ENCODE results near the gene BLVRB. TPM values are rescaled to one million over a fixed set of nuclear protein-coding genes. Genes with fewer than 3 reads are reported as not detected.

BLVRB gene
- total RNA-seq, 2 experiments from 2014 or later, result 21.2 to 21.7 TPM

GRCh38 chr19:40512110-40512472 is 46.5 kb upstream of the BLVRB start:
- Mint-ChIP-seq H3K4me3 (no peak overlapping the region), H3K9me3 (no peaks in the 10 kb centered on the region), H3K27ac (no peak overlapping the region), H3K27me3 (peaks cover 44% of the 10 kb centered on the region), H3K36me3 (ENCODE audit: low read depth) (no peaks in the 10 kb centered on the region), H3K4me1 (ENCODE audit: low read depth) (peaks cover 8% of the 10 kb centered on the region)
- no peak for DNase-seq
- no peak for ATAC-seq
- CTCF ChIA-PET, result interaction anchor here (0.9 to 1.6 kb wide), 2 partner anchors 12 to 88 kb away, joined by 3 to 4 read pairs; no protein-coding TSS in a partner anchor
- intact Hi-C loops (cut with micrococcal nuclease), result no loop called here
- no peak for TF ChIP-seq CTCF (IDR thresholded peaks at IDR 0.05)
- POLR2A ChIA-PET, result no interaction called here

- ATAC-seq (no peak), DNase-seq (no peak)
- intact Hi-C loops (cut with micrococcal nuclease), result no loop called here
- Mint-ChIP-seq H3K27ac (no peak overlapping the region), H3K36me3 (ENCODE audit: low read depth) (no peaks in the 10 kb centered on the region), H3K4me1 (ENCODE audit: low read depth) (peaks cover 8% of the 10 kb centered on the region), H3K27me3 (peaks cover 44% of the 10 kb centered on the region), H3K4me3 (no peak overlapping the region), H3K9me3 (no peaks in the 10 kb centered on the region)
- no peak for TF ChIP-seq CTCF (IDR thresholded peaks at IDR 0.05)
- CTCF ChIA-PET, result no interaction called here
- POLR2A ChIA-PET, result no interaction called here
Measured at GRCh38 chr19:40511487-40511886, 45.9 kb upstream of the BLVRB start.

GRCh38 chr19:40510526-40511115 is 45.1 kb upstream of the BLVRB start:
- Mint-ChIP-seq H3K27me3 (peaks cover 44% of the 10 kb centered on the region), H3K9me3 (no peaks in the 10 kb centered on the region), H3K4me3 (no peak overlapping the region), H3K27ac (no peak overlapping the region), H3K4me1 (ENCODE audit: low read depth) (peaks cover 8% of the 10 kb centered on the region), H3K36me3 (ENCODE audit: low read depth) (no peaks in the 10 kb centered on the region)
- no peak for TF ChIP-seq CTCF (IDR thresholded peaks at IDR 0.05)
- ATAC-seq (no peak), DNase-seq (no peak)
- CTCF ChIA-PET, result interaction anchor here (2.0 kb wide), 1 partner anchor 46 kb away, joined by 8 read pairs; the partner anchor contains the start of gene BLVRB
- POLR2A ChIA-PET, result interaction anchor here (1.0 kb wide), 1 partner anchor 8 kb away, joined by 3 read pairs; no protein-coding TSS in a partner anchor
- intact Hi-C loops (cut with micrococcal nuclease), result no loop called here

GRCh38 chr19:40508739-40509260 is 43.3 kb upstream of the BLVRB start:
- Mint-ChIP-seq H3K9me3 (no peaks in the 10 kb centered on the region), H3K4me1 (ENCODE audit: low read depth) (peaks cover 5% of the 10 kb centered on the region), H3K36me3 (ENCODE audit: low read depth) (no peaks in the 10 kb centered on the region), H3K4me3 (no peak overlapping the region), H3K27ac (no peak overlapping the region), H3K27me3 (peaks cover 35% of the 10 kb centered on the region)
- no peak for ATAC-seq
- DNase-seq, result no peak
- CTCF ChIA-PET, result interaction anchor here (1.2 kb wide), 1 partner anchor 15 kb away, joined by 3 read pairs; no protein-coding TSS in a partner anchor
- POLR2A ChIA-PET, result no interaction called here
- TF ChIP-seq CTCF (IDR thresholded peaks at IDR 0.05), result no peak
- intact Hi-C loops (cut with micrococcal nuclease), result no loop called here

GRCh38 chr19:40507892-40508291 is 42.3 kb upstream of the BLVRB start:
- TF ChIP-seq CTCF (IDR thresholded peaks at IDR 0.05), result no peak
- ATAC-seq (no peak), DNase-seq (no peak)
- no peaks in the 10 kb centered on the region for H3K36me3 Mint-ChIP-seq (ENCODE audit: low read depth)
- no peak overlapping the region for H3K27ac Mint-ChIP-seq
- ChIA-PET CTCF (interaction anchor here (1.2 kb wide), 1 partner anchor 16 kb away, joined by 3 read pairs; no protein-coding TSS in a partner anchor), POLR2A (interaction anchor here (0.5 kb wide), 1 partner anchor 347 kb away, joined by 3 read pairs; no protein-coding TSS in a partner anchor)
- H3K4me1 Mint-ChIP-seq (ENCODE audit: low read depth), result peaks cover 4% of the 10 kb centered on the region
- H3K9me3 Mint-ChIP-seq, result no peaks in the 10 kb centered on the region
- intact Hi-C loops (cut with micrococcal nuclease), result no loop called here
- H3K27me3 Mint-ChIP-seq, result peaks cover 30% of the 10 kb centered on the region
- no peak overlapping the region for H3K4me3 Mint-ChIP-seq

All from activated CD8-positive, alpha-beta T cell treated with anti-CD3 and anti-CD28 coated beads for 36 hours (primary cell).